KMS-11 (cell line): ENCODE data around the gene MALT1.
"Not testable (repeated sequence)": the region's sequence is repeated elsewhere in the genome, so short reads cannot be mapped to it uniquely, and the experiment has no call there.

Experiments used
- H2AFZ ChIP-seq: fragments of 200-600 bp; sonication (generic); 2 replicates; pipeline ENCODE4 v1.6.1; 2016; ENCODE audit warnings: antibody characterized with exemption, mixed run types, low read depth
- H3K27ac ChIP-seq: fragments of 200-600 bp; sonication (generic); 2 replicates; pipeline ENCODE4 v1.6.1; 2016; ENCODE audit warnings: mild to moderate bottlenecking, mixed run types
- H3K27me3 ChIP-seq: fragments of 200-600 bp; sonication (generic); 2 replicates; pipeline ENCODE4 v1.6.1; 2017; ENCODE audit warnings: mild to moderate bottlenecking, low read depth, mixed run types, moderate library complexity; ENCODE audit not compliant: insufficient read depth
- H3K36me3 ChIP-seq: fragments of 200-600 bp; sonication (generic); 2 replicates; pipeline ENCODE4 v1.6.1; 2017; ENCODE audit warnings: mild to moderate bottlenecking, mixed run types; ENCODE audit not compliant: insufficient read depth
- H3K4me1 ChIP-seq: fragments of 200-600 bp; sonication (generic); 2 replicates; pipeline ENCODE4 v1.6.1; 2016; ENCODE audit warnings: mild to moderate bottlenecking, low read depth, mixed run types; ENCODE audit not compliant: poor library complexity, severe bottlenecking
- H3K4me2 ChIP-seq: fragments of 200-600 bp; sonication (generic); 2 replicates; pipeline ENCODE4 v1.7.0; 2016; ENCODE audit warnings: mild to moderate bottlenecking, mixed run types
- H3K4me3 ChIP-seq: fragments of 200-600 bp; sonication (generic); IDR thresholded peaks from 2 replicates; pipeline ENCODE4 v1.6.1; 2017; ENCODE audit warnings: low read depth, low read length, mixed read lengths; ENCODE audit not compliant: insufficient read depth
- H3K79me2 ChIP-seq: fragments of 200-600 bp; sonication (generic); 2 replicates; pipeline ENCODE4 v1.6.1; 2016; ENCODE audit warnings: low read depth, mixed run types; ENCODE audit not compliant: insufficient read depth
- H3K9ac ChIP-seq: fragments of 200-600 bp; sonication (generic); 2 replicates; pipeline ENCODE4 v1.6.1; 2016; ENCODE audit warnings: mild to moderate bottlenecking, mixed run types
- H4K20me1 ChIP-seq: fragments of 200-600 bp; sonication (generic); 2 replicates; pipeline ENCODE4 v1.6.1; 2016; ENCODE audit warnings: mild to moderate bottlenecking, mixed run types; ENCODE audit not compliant: insufficient read depth
- TF ChIP-seq, protein P1 (sequence below): fragments of 200-600 bp; sonication (generic); conservative IDR thresholded peaks from 2 replicates; pipeline ENCODE4 v1.6.1; 2017; ENCODE audit warnings: low read depth, mild to moderate bottlenecking, antibody characterized with exemption, low read length, moderate library complexity, mixed read lengths

The MALT1 gene

DNA sequence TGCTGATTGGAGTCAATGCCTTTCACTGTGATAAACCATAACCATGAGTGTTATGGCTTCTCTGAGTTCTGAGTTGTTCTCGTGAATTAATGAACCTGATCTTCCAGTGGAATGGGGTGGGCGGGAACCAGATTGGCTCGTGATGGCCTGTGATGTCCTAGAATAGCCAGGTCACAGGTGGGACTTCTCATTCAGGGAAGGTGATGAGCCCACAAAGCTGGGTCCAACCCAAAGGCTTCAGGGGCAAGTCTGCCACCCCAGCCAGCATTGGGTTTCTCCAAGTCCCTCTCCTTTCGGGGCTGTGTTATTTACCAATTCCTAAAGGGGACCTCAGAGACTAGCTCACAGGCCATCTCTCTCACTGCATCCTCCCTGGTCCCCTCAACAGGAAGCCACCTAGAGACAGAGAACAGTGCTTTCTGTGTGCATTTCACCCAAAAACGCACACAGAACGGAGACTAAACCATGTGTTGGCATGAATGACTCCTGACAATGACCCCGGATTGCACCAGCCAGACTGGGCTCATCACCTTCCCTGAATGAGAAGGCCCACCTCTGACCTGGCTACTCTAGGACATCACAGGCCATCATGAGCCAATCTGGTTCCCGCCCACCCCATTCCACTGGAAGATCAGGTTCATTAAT, 85.5 kb downstream of the MALT1 start:
- Histone ChIP-seq H2AFZ (no peak overlapping the region), H3K36me3 (no peaks in the 10 kb centered on the region), H4K20me1 (no peaks in the 10 kb centered on the region), H3K4me2 (no peak overlapping the region), H3K4me3 (no peak overlapping the region), H3K79me2 (no peaks in the 10 kb centered on the region), H3K9ac (no peak overlapping the region), H3K27ac (no peak overlapping the region), H3K4me1 (peaks cover 20% of the 10 kb centered on the region), H3K27me3 (peaks cover 24% of the 10 kb centered on the region; the same call in 1 of the 2 replicates)
- TF ChIP-seq, protein P1, sequence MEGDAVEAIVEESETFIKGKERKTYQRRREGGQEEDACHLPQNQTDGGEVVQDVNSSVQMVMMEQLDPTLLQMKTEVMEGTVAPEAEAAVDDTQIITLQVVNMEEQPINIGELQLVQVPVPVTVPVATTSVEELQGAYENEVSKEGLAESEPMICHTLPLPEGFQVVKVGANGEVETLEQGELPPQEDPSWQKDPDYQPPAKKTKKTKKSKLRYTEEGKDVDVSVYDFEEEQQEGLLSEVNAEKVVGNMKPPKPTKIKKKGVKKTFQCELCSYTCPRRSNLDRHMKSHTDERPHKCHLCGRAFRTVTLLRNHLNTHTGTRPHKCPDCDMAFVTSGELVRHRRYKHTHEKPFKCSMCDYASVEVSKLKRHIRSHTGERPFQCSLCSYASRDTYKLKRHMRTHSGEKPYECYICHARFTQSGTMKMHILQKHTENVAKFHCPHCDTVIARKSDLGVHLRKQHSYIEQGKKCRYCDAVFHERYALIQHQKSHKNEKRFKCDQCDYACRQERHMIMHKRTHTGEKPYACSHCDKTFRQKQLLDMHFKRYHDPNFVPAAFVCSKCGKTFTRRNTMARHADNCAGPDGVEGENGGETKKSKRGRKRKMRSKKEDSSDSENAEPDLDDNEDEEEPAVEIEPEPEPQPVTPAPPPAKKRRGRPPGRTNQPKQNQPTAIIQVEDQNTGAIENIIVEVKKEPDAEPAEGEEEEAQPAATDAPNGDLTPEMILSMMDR = no peak

DNA sequence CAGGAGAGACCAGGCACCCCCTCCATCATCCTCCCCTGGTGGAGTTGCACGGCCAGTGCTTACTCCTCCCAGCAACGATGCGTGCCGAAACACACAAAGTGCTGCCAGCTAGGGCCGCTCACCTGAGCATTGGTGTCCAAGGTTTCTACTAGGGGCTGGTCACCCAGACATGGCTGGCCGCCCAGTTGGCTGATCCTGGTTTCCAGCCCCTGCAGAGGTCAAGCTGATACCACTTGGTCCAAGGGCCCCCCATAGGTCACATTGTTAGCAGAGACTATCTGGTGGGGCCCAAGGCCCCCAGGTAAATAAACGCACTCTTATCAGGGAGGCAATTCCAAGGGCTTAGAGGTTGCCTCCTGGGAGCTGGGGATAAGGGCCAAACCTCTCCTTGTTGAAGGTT, 86.1 kb downstream of the MALT1 start:
- H3K36me3 ChIP-seq, H3K4me3 ChIP-seq, H3K9ac ChIP-seq, H3K27ac ChIP-seq, H3K4me2 ChIP-seq, H4K20me1 ChIP-seq, H2AFZ ChIP-seq, H3K79me2 ChIP-seq: not testable (repeated sequence)
- Histone ChIP-seq H3K27me3 (peaks cover 24% of the 10 kb centered on the region), H3K4me1 (peaks cover 26% of the 10 kb centered on the region)

DNA sequence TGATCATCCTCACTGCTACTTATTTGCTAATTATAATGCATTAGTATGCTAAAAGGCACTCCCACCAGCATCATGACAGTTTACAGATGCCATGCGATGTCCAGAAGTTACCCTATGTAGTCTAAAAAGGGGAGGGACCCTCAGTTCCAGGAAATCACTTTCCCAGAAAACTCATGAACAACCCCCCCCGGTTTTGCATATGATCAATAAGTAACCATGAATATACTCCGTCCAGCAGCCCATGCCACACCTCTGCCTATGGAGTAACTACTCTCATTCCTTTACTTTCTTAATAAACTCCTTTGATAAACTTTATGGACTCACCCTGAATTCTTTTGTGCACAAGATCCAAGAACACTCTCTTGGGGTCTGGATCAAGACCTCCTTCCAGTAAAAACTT, 86.8 kb downstream of the MALT1 start:
- peaks cover 27% of the 10 kb centered on the region for H3K4me1 ChIP-seq
- no peaks in the 10 kb centered on the region for H4K20me1 ChIP-seq
- no peaks in the 10 kb centered on the region for H3K79me2 ChIP-seq
- H3K27me3 ChIP-seq = peaks cover 31% of the 10 kb centered on the region
- H2AFZ ChIP-seq = no peak overlapping the region
- TF ChIP-seq, protein P1 = no peak
- no peak overlapping the region for H3K27ac ChIP-seq
- no peaks in the 10 kb centered on the region for H3K36me3 ChIP-seq
- no peak overlapping the region for H3K4me3 ChIP-seq
- H3K9ac ChIP-seq = no peak overlapping the region
- no peak overlapping the region for H3K4me2 ChIP-seq

DNA sequence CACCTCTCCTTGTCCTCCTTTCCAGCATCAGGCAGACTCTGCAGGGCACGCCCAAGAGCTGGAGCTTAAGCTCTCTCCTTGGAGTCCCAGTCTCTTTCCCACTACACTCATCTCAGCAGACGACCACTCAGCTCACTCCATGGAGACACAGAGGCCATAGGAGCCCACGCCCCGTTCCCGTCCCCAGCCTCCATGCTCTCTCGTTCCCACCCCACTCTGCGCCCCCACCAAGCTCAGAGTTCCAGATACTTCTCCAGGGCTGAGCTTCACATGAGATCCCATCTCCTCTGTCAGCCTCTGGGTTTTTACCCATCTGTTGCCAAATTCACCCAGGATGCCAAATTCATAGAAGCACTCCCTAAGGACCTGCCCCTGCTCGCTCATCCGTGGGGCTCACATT, 87.3 kb downstream of the MALT1 start:
- no peak overlapping the region for H3K9ac ChIP-seq
- no peaks in the 10 kb centered on the region for H3K79me2 ChIP-seq
- TF ChIP-seq, protein P1 = no peak
- no peak overlapping the region for H2AFZ ChIP-seq
- H4K20me1 ChIP-seq = no peaks in the 10 kb centered on the region
- H3K4me3 ChIP-seq = no peak overlapping the region
- peaks cover 37% of the 10 kb centered on the region for H3K27me3 ChIP-seq
- no peaks in the 10 kb centered on the region for H3K36me3 ChIP-seq
- H3K27ac ChIP-seq = no peak overlapping the region
- H3K4me1 ChIP-seq = peaks cover 28% of the 10 kb centered on the region
- H3K4me2 ChIP-seq = no peak overlapping the region

DNA sequence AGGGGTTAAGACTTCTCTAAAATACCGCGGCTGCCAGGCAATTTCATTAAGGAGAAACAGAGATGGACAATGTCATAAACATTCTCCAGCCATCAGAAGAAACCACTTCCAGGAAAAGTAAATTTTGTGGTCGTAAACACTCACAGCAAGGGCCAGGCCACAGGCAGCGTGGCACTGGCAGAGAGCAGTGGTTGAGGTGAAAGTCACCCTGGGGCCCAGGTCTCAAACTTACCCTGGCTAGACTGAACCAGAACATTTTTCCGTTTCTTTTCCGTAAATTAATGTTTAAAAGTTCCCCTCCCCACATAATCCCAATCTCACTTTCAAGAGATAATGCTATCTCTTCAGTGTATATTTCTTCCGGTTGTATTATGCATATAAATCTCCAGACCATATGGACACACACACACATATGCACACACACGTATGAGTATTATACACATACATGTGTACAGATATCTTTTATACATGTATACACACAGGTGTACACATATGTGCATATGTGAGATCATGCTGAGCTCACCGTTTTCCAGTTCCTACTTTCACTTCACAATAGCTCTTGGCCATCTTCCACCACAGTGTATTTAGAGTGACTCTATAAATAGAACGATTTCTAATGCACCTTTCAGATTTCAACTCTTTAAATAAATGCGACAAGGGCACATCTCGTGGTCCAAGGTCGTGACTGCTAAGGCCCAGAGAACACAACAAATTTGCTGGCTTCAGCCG, 90.1 kb downstream of the MALT1 start:
- H3K4me2 ChIP-seq = peak overlapping the region; percentile 69
- no peak overlapping the region for H3K9ac ChIP-seq
- H3K4me1 ChIP-seq = peaks cover 39% of the 10 kb centered on the region
- no peaks in the 10 kb centered on the region for H4K20me1 ChIP-seq
- no peak overlapping the region for H3K4me3 ChIP-seq
- H3K27me3 ChIP-seq = peaks cover 37% of the 10 kb centered on the region
- H3K36me3 ChIP-seq = no peaks in the 10 kb centered on the region
- no peaks in the 10 kb centered on the region for H3K79me2 ChIP-seq
- TF ChIP-seq, protein P1 = no peak
- H3K27ac ChIP-seq = no peak overlapping the region
- H2AFZ ChIP-seq = no peak overlapping the region
